Neuronal stem cell (in vitro differentiated cells): ENCODE results near the gene PTPRT.

Source experiments
- DNase-seq: peaks from one replicate; pipeline ENCODE4 v3.0.0-alpha.2; 2013; ENCODE audit warnings: low spot score
- H2AFZ ChIP-seq: one replicate; pipeline ENCODE4 v1.6.1; 2013; ENCODE audit warnings: mild to moderate bottlenecking, low read length, inconsistent platforms
- H2AK5ac ChIP-seq: 2 replicates; pipeline ENCODE4 v1.6.1; 2013; ENCODE audit warnings: low read depth, mild to moderate bottlenecking, inconsistent platforms, low read length, moderate library complexity, mixed read lengths
- H2BK120ac ChIP-seq: 2 replicates; pipeline ENCODE4 v1.6.1; 2013; ENCODE audit warnings: low read depth, mild to moderate bottlenecking, inconsistent platforms, low read length, moderate library complexity, mixed read lengths
- H2BK12ac ChIP-seq: one replicate; pipeline ENCODE4 v1.6.1; 2013; ENCODE audit warnings: low read length, inconsistent platforms
- H2BK15ac ChIP-seq: 2 replicates; pipeline ENCODE4 v1.6.1; 2013; ENCODE audit warnings: mild to moderate bottlenecking, low read length, inconsistent platforms, mixed read lengths
- H2BK5ac ChIP-seq: one replicate; pipeline ENCODE4 v1.6.1; 2013; ENCODE audit warnings: inconsistent platforms, mild to moderate bottlenecking, low read length, moderate library complexity
- H3K14ac ChIP-seq: one replicate; pipeline ENCODE4 v1.6.1; 2013; ENCODE audit warnings: low read length, inconsistent platforms
- H3K18ac ChIP-seq: 2 replicates; pipeline ENCODE4 v1.6.1; 2013; ENCODE audit warnings: low read length, inconsistent platforms
- H3K23ac ChIP-seq: 2 replicates; pipeline ENCODE4 v1.6.1; 2013; ENCODE audit warnings: low read depth, mild to moderate bottlenecking, mixed read lengths, low read length, inconsistent platforms; ENCODE audit not compliant: poor library complexity
- H3K27ac ChIP-seq: replicated peaks from 3 replicates; pipeline ENCODE4 v1.5.1; 2013; ENCODE audit warnings: low read length, inconsistent platforms
- H3K27me3 ChIP-seq, 3 experiments: 2 replicates each; pipeline ENCODE4 v1.6.1; 2013; ENCODE audit warnings: low read length in 3 of 3, mild to moderate bottlenecking in 2 of 3, inconsistent platforms in 1 of 3, low read depth in 1 of 3, mixed read lengths in 1 of 3, moderate library complexity in 1 of 3; ENCODE audit not compliant: control insufficient read depth in 3 of 3, insufficient read depth in 3 of 3
- H3K36me3 ChIP-seq, 2 donors: replicated peaks in 1 of 2; 2 replicates each; pipeline ENCODE4 v1.6.1; 2013; ENCODE audit warnings: low read length in 2 of 2; ENCODE audit not compliant: control insufficient read depth in 2 of 2, insufficient read depth in 2 of 2
- H3K4ac ChIP-seq: 2 replicates; pipeline ENCODE4 v1.6.1; 2013; ENCODE audit warnings: inconsistent platforms, mild to moderate bottlenecking, low read length, moderate library complexity
- H3K4me1 ChIP-seq, 2 donors: 1 replicate in 1 of 2; 2 replicates in 1 of 2; pipeline ENCODE4 v1.6.1; 2013; ENCODE audit warnings: low read length in 2 of 2, low read depth in 1 of 2; ENCODE audit not compliant: control insufficient read depth in 2 of 2, insufficient read depth in 1 of 2
- H3K4me2 ChIP-seq: one replicate; pipeline ENCODE4 v1.6.1; 2013; ENCODE audit warnings: mild to moderate bottlenecking, low read length, inconsistent platforms; ENCODE audit not compliant: insufficient read depth, poor library complexity, severe bottlenecking
- H3K4me3 ChIP-seq, 2 donors: 2 replicates each; pipeline ENCODE4 v1.5.1; 2013; ENCODE audit warnings: low read length in 2 of 2, mild to moderate bottlenecking in 2 of 2, inconsistent platforms in 1 of 2, moderate library complexity in 1 of 2
- H3K79me1 ChIP-seq: one replicate; pipeline ENCODE4 v1.6.1; 2013; ENCODE audit warnings: low read depth, mild to moderate bottlenecking, inconsistent platforms, low read length, moderate library complexity
- H3K9ac ChIP-seq: one replicate; pipeline ENCODE4 v1.6.1; 2013; ENCODE audit warnings: mild to moderate bottlenecking, low read depth, low read length, inconsistent platforms; ENCODE audit not compliant: poor library complexity
- H3K9me3 ChIP-seq, 2 donors: replicated peaks in 1 of 2; 2 replicates each; pipeline versions ENCODE3 to v1.6.1; 2013; ENCODE audit warnings: low read length in 2 of 2, mild to moderate bottlenecking in 2 of 2, inconsistent platforms in 1 of 2, low read depth in 1 of 2, mixed read lengths in 1 of 2, moderate library complexity in 1 of 2; ENCODE audit not compliant: control insufficient read depth in 2 of 2, insufficient read depth in 1 of 2
- H4K8ac ChIP-seq: one replicate; pipeline ENCODE4 v1.6.1; 2013; ENCODE audit warnings: low read depth, mild to moderate bottlenecking, inconsistent platforms, low read length, moderate library complexity
- H4K91ac ChIP-seq: one replicate; pipeline ENCODE4 v1.6.1; 2013; ENCODE audit warnings: low read length, low read depth, mild to moderate bottlenecking, inconsistent platforms; ENCODE audit not compliant: poor library complexity
- WGBS, 2 donors: extraction: QIAGEN DNeasy Blood & Tissue Kit; methylation state at CpG; one replicate each; pipeline ENCODE4 v1.1.7; 2013; ENCODE audit warnings: missing lambda C conversion rate in 2 of 2, mixed read lengths in 1 of 2; ENCODE audit not compliant: insufficient read length in 2 of 2, insufficient replicate concordance in 1 of 2; ENCODE audit errors: extremely low coverage in 2 of 2; 5-methylcytosine and 5-hydroxymethylcytosine counted together

Gene PTPRT

GRCh38 chr20:42118409-42119125, 1071.1 kb downstream of the PTPRT start:
- H3K27ac ChIP-seq: peak overlapping the region; percentile 8
- no CpG with 5 or more reads among the region's 7 CpGs for WGBS, 2 donors
- H3K9me3 ChIP-seq: no peaks in the 10 kb centered on the region
- H3K14ac ChIP-seq: no peak overlapping the region
- no peak overlapping the region for H3K4me2 ChIP-seq
- no peak overlapping the region for H3K23ac ChIP-seq
- H2BK5ac ChIP-seq: no peak overlapping the region
- H3K27me3 ChIP-seq: no peaks in the 10 kb centered on the region
- H2AK5ac ChIP-seq: no peak overlapping the region
- H2AFZ ChIP-seq: no peak overlapping the region
- H3K4ac ChIP-seq: no peak overlapping the region
- H3K4me1 ChIP-seq: peaks cover 0 to 6% of the 10 kb centered on the region in 2 donors
- H2BK12ac ChIP-seq: no peak overlapping the region
- DNase-seq: no peak
- peak overlapping the region; percentile 0 for H3K18ac ChIP-seq
- no peaks in the 10 kb centered on the region for H3K36me3 ChIP-seq
- H3K79me1 ChIP-seq: no peaks in the 10 kb centered on the region
- H4K91ac ChIP-seq: no peak overlapping the region
- no peak overlapping the region for H2BK120ac ChIP-seq
- no peak overlapping the region for H3K4me3 ChIP-seq
- no peak overlapping the region for H4K8ac ChIP-seq
- H3K9ac ChIP-seq: no peak overlapping the region
- H2BK15ac ChIP-seq: no peak overlapping the region

- no peaks in the 10 kb centered on the region for H3K36me3 ChIP-seq
- no peak overlapping the region for H2AFZ ChIP-seq
- no peaks in the 10 kb centered on the region for H3K27me3 ChIP-seq
- H2BK120ac ChIP-seq: no peak overlapping the region
- H4K91ac ChIP-seq: no peak overlapping the region
- DNase-seq: no peak
- no peak overlapping the region for H3K23ac ChIP-seq
- H3K4ac ChIP-seq: no peak overlapping the region
- peaks cover 0 to 9% of the 10 kb centered on the region in 2 donors for H3K4me1 ChIP-seq
- no peak overlapping the region for H2BK15ac ChIP-seq
- H3K27ac ChIP-seq: no peak overlapping the region
- H3K9me3 ChIP-seq: no peaks in the 10 kb centered on the region
- no peak overlapping the region for H3K4me2 ChIP-seq
- 100% methylated on average over 1 of the region's 7 CpGs; no CpG with 5 or more reads in 1 of the 2 donors for WGBS, 2 donors
- no peak overlapping the region for H2AK5ac ChIP-seq
- peak overlapping the region; percentile 0 for H3K18ac ChIP-seq
- no peak overlapping the region for H3K14ac ChIP-seq
- H3K4me3 ChIP-seq: no peak overlapping the region
- H3K79me1 ChIP-seq: no peaks in the 10 kb centered on the region
- no peak overlapping the region for H3K9ac ChIP-seq
- no peak overlapping the region for H2BK12ac ChIP-seq
- H4K8ac ChIP-seq: no peak overlapping the region
- H2BK5ac ChIP-seq: no peak overlapping the region
Observed at GRCh38 chr20:42118001-42118400, 1071.7 kb downstream of the PTPRT start.

GRCh38 chr20:42113236-42113635, 1076.5 kb downstream of the PTPRT start:
- peak overlapping the region; percentile 29 for H3K18ac ChIP-seq

GRCh38 chr20:42112161-42112560, 1077.5 kb downstream of the PTPRT start:
- no peaks in the 10 kb centered on the region for H3K36me3 ChIP-seq
- no peak overlapping the region for H3K4ac ChIP-seq
- no peak overlapping the region for H3K9ac ChIP-seq
- no CpG with 5 or more reads among the region's 5 CpGs for WGBS, 2 donors
- H2AK5ac ChIP-seq: peak overlapping the region; percentile 6
- no peak overlapping the region for H4K8ac ChIP-seq
- peaks cover 0 to 9% of the 10 kb centered on the region in 2 donors for H3K4me1 ChIP-seq
- no peak overlapping the region for H4K91ac ChIP-seq
- H3K79me1 ChIP-seq: no peaks in the 10 kb centered on the region
- H3K27me3 ChIP-seq: no peaks in the 10 kb centered on the region
- H3K18ac ChIP-seq: no peak overlapping the region
- no peak overlapping the region for H3K4me3 ChIP-seq
- H2BK15ac ChIP-seq: no peak overlapping the region
- no peak overlapping the region for H2BK5ac ChIP-seq
- H3K27ac ChIP-seq: no peak overlapping the region
- H3K9me3 ChIP-seq: no peaks in the 10 kb centered on the region
- no peak overlapping the region for H2BK120ac ChIP-seq
- no peak overlapping the region for H3K14ac ChIP-seq
- no peak overlapping the region for H2AFZ ChIP-seq
- no peak overlapping the region for H3K23ac ChIP-seq
- no peak for DNase-seq
- no peak overlapping the region for H3K4me2 ChIP-seq
- no peak overlapping the region for H2BK12ac ChIP-seq

More at GRCh38 chr20:42113236-42113635, 1076.5 kb downstream of the PTPRT start:
- Histone ChIP-seq H2BK12ac (peak overlapping the region; percentile 26), H3K23ac (no peak overlapping the region), H3K4me3 (no peak overlapping the region), H2BK5ac (no peak overlapping the region), H3K9me3 (no peaks in the 10 kb centered on the region), H4K8ac (no peak overlapping the region), H2BK120ac (no peak overlapping the region), H3K4me2 (no peak overlapping the region), H3K14ac (no peak overlapping the region), H3K4ac (no peak overlapping the region), H2AK5ac (no peak overlapping the region), H3K27me3 (no peaks in the 10 kb centered on the region), H3K79me1 (no peaks in the 10 kb centered on the region), H4K91ac (no peak overlapping the region), H3K4me1 (peaks cover 0 to 10% of the 10 kb centered on the region in 2 donors), H3K9ac (no peak overlapping the region), H3K36me3 (no peaks in the 10 kb centered on the region), H2BK15ac (no peak overlapping the region), H3K27ac (no peak overlapping the region), H2AFZ (no peak overlapping the region)
- no CpG with 5 or more reads among the region's 8 CpGs for WGBS, 2 donors
- no peak for DNase-seq
